K562 treated with DMSO at 1 percent for 24 hours (cell line): ENCODE results near the gene METTL26. TPM values are rescaled to one million over a fixed set of nuclear protein-coding genes. Genes with fewer than 3 reads are reported as not detected.

Experiments
- total RNA-seq: library from RNA; unstranded; fragments of 300-600 nt; gene quantifications from 2 replicates; pipeline ENCODE4 v1.2.3, GENCODE V29; 2022; ENCODE audit warnings: low read depth; ENCODE audit not compliant: insufficient read depth

The METTL26 gene
- total RNA-seq, result 134 and 166 TPM in 2 replicates

GRCh38 chr16:636206-637080 is at the start of gene METTL26:
TSS of gene METTL26 (minus strand) at chr16:636305. CDS start at chr16:636290, 15 bp downstream.

GRCh38 chr16:684071-684794 is 48.1 kb upstream of the METTL26 start, which contains the start of gene JMJD8:
TSS of gene JMJD8 (minus strand) at chr16:684334. CDS start at chr16:684319, 15 bp downstream.

GRCh38 chr16:679814-680624 is 43.9 kb upstream of the METTL26 start, which contains the start of gene STUB1:
TSS of gene STUB1 (plus strand) at chr16:680410. CDS start at chr16:680526, 116 bp downstream.

GRCh38 chr16:674968-675883 is 39.1 kb upstream of the METTL26 start, which contains the start of gene RHBDL1:
TSS of gene RHBDL1 (plus strand) at chr16:675671. CDS start at chr16:675791, 120 bp downstream.

DNA sequence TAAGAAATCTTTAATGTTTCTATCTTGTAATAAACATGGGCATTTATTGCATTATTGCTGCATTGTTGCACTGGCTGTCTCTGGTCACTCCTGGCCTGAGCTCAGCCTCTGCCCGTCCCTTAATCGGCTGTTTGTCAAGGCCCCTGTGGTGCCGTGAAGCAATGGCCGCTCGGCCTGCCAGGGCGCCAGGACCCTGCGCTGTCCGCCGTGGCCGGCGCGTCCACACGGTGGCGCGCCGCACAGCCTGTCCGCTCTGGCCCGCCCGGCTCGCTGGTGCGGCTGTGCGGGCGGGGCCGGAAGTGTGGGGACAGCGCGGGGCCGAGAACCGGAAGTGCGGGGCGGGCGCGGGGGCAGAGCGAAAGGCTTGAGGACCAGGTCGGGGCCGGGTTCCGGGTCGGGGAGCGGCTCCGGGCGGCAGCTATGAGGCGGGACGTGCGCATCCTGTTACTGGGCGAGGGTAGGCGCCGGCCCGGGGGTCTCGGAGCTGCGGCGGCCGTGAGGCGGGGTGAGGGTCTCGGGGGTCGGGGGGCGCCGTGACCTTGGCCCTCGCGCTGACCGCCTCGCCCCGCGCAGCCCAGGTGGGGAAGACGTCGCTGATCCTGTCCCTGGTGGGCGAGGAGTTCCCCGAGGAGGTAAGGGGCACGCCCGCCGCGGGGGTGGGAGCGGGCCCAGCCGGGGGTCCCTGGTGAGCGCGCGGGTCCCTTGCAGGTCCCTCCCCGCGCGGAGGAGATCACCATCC is 31.8 kb upstream of the METTL26 start, which contains the start of gene RHOT2:
TSS of gene RHOT2 (plus strand) at position 353 of the 739 bp plus-strand sequence. CDS start at position 421, 68 bp downstream.

DNA sequence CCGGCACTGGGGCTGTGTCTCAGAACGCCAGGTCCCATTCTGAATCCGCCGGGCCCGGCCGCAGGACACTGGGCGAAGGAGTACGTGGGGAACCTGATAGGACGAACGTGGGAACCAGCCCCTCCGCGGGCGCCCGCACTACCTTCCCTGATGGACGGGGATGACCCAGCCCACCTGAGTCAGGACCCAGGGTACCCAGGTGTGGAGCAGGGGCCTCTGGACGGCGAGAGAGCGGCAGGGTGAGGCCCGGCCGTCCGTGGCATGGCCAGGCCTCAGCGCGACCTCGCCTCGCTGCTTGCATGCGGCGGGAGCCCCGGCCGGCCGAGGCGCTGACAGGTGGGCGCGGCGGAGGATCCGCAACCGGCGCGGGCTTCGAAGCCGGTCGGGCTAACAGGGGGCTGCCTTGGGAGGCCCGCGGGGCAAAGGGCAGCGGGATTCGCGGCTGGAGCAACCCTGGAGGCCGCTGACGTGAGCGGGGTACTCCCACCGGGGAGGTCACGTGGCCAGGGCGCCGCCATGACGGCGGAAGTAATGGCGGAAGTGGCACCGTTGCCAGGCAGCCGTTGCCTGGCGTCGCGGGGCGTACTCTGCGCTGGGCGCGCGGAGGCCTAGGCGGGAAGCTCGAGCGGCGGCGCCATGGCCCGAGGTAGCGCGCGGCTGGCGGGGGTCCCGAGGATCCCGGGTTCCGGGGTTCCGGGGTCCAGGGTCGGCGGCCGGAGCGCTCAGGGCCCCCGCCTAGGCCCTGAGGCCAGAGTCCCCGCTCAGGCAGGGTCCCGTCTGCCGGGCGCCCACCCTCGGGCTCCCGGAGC is 12.9 kb upstream of the METTL26 start, which contains the start of gene WDR90:
TSS of gene WDR90 (plus strand) at position 585 of the 809 bp plus-strand sequence. CDS start at position 637, 52 bp downstream.

DNA sequence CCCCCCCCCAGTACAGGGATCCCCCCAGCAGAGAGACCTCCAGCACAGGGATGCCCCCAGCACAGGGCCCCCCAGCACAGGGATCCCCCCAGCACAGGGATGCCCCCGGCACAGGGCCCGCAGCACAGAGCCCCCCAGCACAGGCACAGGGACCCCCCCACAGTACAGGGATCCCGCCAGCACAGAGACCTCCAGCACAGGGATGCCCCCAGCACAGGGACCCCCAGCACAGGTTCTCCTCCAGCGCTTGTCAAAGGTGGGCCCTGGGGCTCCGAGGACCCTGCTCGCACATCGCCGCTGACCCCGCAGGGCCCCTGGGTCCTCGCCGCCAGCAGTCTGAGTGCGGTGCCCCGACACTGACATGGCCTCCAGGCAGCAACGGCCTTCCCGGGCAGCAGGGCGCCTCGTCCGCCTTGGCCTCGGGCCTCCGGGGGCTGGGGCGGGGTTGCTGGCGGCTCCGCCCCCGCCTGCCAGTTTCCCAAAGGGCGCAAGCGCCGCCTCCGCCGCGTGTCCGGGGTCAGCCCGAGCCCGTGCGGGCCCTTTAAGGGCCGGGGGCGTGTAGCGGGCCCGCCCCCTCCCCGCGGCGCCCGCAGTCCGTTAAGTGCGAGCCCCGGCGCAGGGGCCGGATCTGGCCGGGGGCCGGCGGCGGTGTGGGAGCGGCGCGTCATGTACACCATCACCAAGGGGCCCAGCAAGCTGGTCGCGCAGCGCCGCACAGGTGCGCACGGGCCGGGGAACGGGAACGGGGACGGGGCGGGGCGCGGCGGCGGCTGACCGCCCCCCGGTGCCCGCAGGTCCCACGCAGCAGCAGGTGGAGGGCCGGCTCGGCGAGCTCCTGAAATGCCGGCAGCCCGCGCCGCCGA is 5.5 kb upstream of the METTL26 start, which contains the start of gene MCRIP2:
TSS of gene MCRIP2 (plus strand) at position 503 of the 863 bp plus-strand sequence. CDS start at position 667, 164 bp downstream.

DNA sequence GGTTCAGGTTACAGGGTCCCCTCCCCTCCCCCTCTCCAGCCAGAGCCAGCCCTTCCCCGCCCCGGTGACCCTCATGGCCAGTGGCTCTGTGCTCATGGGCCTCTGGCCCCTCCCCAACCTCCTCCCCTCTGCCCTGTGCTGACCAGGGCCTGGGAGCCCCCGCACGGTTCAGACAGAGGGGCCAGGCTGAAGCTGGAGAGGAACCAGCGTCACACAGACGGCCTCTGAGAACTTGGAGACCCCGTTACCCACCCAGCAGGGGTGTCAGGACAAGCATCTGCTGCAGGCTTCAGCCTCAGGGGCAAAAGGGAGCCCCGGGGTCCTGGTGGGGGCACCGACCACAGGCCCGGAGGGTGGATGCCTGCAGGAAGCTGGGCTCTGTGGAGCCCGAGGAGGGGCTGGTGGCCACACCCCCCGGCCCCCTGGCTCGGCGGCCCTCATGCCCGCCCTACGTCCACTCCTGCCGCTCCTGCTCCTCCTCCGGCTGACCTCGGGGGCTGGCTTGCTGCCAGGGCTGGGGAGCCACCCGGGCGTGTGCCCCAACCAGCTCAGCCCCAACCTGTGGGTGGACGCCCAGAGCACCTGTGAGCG is 5.2 kb downstream of the METTL26 start, which contains the start of gene WFIKKN1:
TSS of gene WFIKKN1 (plus strand) at position 171 of the 591 bp plus-strand sequence. CDS start at position 440, 269 bp downstream.

DNA sequence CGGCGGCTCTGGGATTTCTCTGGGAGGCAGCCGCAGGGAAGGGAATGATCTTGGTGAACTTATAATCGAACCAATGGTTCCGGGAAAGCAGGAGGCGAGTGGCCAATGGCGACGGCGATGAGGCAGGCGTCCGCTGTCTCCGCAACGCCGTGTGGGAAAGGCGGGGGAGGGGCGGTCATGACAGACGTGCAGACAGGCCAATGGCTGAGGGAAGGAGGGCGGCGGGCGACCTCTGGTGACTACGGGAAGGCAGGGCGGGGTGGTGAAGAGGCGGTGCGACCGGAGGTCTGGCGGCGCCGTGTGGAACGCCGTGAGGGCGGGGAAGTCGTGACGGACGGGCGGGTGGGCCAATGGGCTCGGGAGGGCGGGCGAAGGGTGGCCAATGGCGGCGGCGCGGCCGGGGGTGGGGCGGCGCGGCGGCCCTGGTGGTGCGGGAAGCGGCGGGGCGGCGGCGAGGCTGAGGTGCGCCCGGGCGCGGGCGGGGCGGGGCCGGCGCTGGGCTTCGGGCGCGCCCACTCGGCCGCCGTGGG is 46.4 kb downstream of the METTL26 start, which contains the start of gene RAB40C:
TSS of gene RAB40C (plus strand) at position 409 of the 530 bp plus-strand sequence. CDS start 226 bp downstream, outside the sequence.

Other genes starting within 250 kb of the METTL26 start
- 154 and 165 TPM in 2 replicates for gene NME4, start 239.1 kb downstream of the METTL26 start, total RNA-seq
- gene DECR2, start 234.4 kb downstream of the METTL26 start, total RNA-seq, result 56.3 and 58.3 TPM in 2 replicates
- gene RAB11FIP3, start 210.7 kb downstream of the METTL26 start, total RNA-seq, result 25.0 and 30.8 TPM in 2 replicates
- gene CAPN15, start 108.6 kb downstream of the METTL26 start, total RNA-seq, result 64.7 and 73.6 TPM in 2 replicates
- 0.23 TPM in 1 of 2 replicates, not detected in the other for gene PRR35, start 75.9 kb downstream of the METTL26 start, total RNA-seq
- 12.5 and 14.0 TPM in 2 replicates for gene NHLRC4, start 69.3 kb downstream of the METTL26 start, total RNA-seq
- 55.4 and 66.8 TPM in 2 replicates for gene PIGQ, start 66.3 kb downstream of the METTL26 start, total RNA-seq
- gene RAB40C, start 46.2 kb downstream of the METTL26 start, total RNA-seq, result 42.1 and 47.9 TPM in 2 replicates
- gene WFIKKN1, start 5.3 kb downstream of the METTL26 start, total RNA-seq, result 13.4 and 16.8 TPM in 2 replicates
- gene MCRIP2, start 5.5 kb upstream of the METTL26 start, total RNA-seq, result 93.9 and 111 TPM in 2 replicates
- gene WDR90, start 13.1 kb upstream of the METTL26 start, total RNA-seq, result 2.6 and 4.1 TPM in 2 replicates
- gene RHOT2, start 31.8 kb upstream of the METTL26 start, total RNA-seq, result 154 and 166 TPM in 2 replicates
- 1.2 and 3.0 TPM in 2 replicates for gene RHBDL1, start 39.4 kb upstream of the METTL26 start, total RNA-seq
- gene STUB1, start 44.1 kb upstream of the METTL26 start, total RNA-seq, result 165 and 192 TPM in 2 replicates
- 102 and 106 TPM in 2 replicates for gene JMJD8, start 48.0 kb upstream of the METTL26 start, total RNA-seq
- 33.8 and 37.4 TPM in 2 replicates for gene WDR24, start 54.1 kb upstream of the METTL26 start, total RNA-seq
- 4.8 and 5.8 TPM in 2 replicates for gene FBXL16, start 69.5 kb upstream of the METTL26 start, total RNA-seq
- 47.3 and 52.0 TPM in 2 replicates for gene METRN, start 78.8 kb upstream of the METTL26 start, total RNA-seq
- 76.2 and 84.9 TPM in 2 replicates for gene ANTKMT, start 84.8 kb upstream of the METTL26 start, total RNA-seq
- gene CCDC78, start 90.1 kb upstream of the METTL26 start, total RNA-seq, result 1.3 and 1.8 TPM in 2 replicates
- gene HAGHL, start 90.8 kb upstream of the METTL26 start, total RNA-seq, result 22.0 and 22.6 TPM in 2 replicates
- 40.1 and 45.9 TPM in 2 replicates for gene CIAO3, start 104.7 kb upstream of the METTL26 start, total RNA-seq
- not detected in 2 replicates for gene MSLN, start 124.4 kb upstream of the METTL26 start, total RNA-seq
- gene RPUSD1, start 152.1 kb upstream of the METTL26 start, total RNA-seq, result 64.3 and 67.5 TPM in 2 replicates
- gene CHTF18, start 152.3 kb upstream of the METTL26 start, total RNA-seq, result 46.3 and 54.9 TPM in 2 replicates
- not detected in 2 replicates for gene GNG13, start 164.4 kb upstream of the METTL26 start, total RNA-seq